ENCODE results near the gene TK1. TPM values are rescaled to one million over a fixed set of nuclear protein-coding genes. Genes with fewer than 3 reads are reported as not detected.
"Not testable (repeated sequence)": the region's sequence is repeated elsewhere in the genome, so short reads cannot be mapped to it uniquely, and the experiment has no call there.

TK1 gene, protein sequence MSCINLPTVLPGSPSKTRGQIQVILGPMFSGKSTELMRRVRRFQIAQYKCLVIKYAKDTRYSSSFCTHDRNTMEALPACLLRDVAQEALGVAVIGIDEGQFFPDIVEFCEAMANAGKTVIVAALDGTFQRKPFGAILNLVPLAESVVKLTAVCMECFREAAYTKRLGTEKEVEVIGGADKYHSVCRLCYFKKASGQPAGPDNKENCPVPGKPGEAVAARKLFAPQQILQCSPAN
- total RNA-seq = 2.6 TPM

DNA sequence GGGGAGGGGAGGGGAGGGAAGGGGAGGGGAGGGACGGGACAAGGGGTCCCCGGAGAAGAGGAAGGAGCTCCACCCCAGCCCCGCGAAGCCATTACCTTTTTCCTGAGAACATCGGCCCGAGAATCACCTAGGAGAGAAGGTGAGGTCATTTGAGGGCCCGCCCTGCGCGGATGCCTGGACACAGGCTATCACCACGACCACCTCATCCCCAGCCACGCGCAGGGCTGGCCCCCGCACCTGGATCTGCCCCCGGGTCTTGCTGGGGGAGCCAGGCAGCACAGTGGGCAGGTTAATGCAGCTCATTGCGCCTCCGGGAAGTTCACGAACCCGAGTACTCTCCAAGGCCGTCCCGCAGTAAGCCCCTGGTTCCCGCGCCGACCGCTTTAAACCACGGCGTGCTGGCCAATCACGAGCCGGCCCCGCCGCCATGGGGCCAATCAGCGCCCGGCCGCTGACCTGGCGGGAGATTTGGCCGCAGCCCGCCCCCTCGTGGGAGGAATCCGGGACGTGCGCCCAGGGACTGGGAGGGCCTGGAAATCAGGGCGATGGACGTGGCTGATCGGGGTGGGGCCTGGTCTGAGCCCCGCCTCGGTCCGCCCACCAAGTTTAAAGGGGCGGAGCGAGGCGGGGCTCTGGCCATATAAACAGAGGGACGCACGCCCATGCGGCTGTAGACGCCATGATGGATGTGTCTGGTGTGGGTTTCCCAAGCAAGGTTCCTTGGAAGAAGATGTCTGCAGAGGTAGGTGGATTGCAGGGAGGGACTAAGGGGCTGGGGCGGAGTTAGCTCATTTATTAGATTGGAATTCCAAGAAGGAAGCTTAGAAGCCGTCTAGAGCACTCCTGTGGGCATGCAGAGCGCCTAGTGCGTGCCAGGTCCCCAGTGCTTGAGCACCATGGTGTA lies at the start of gene TK1, which contains the start of gene AFMID:
TSS of gene TK1 (minus strand) at position 361 of the 904 bp plus-strand sequence. CDS start at position 303, 58 bp downstream.
TSS of gene AFMID (plus strand) at position 671 of the 904 bp plus-strand sequence. CDS start at position 680, 9 bp downstream.
- peak; percentile 80 for ATAC-seq
- DNase-seq (ENCODE audit: low spot score) = peak; percentile 99

DNA sequence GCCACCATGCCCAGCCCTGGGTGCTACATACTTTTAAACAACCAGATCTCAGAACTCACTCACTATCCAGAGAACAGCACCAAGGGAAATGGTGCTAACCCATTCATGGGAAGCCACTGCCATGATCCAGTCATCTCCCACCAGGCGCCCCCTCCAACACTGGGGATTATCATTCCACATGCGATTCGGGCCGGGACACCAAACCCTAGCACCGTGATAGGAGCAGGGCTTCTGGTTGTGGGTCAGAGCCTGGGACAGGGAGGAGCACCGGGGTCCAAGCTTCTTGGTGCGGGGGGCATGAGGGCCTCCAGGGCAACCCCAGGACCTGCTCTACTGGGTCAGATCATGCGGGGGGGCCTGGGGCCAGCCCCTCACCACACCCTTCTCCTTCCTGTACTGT lies 49.0 kb upstream of the TK1 start:
- DNase-seq (ENCODE audit: low spot score) = no peak
- no peak for ATAC-seq

DNA sequence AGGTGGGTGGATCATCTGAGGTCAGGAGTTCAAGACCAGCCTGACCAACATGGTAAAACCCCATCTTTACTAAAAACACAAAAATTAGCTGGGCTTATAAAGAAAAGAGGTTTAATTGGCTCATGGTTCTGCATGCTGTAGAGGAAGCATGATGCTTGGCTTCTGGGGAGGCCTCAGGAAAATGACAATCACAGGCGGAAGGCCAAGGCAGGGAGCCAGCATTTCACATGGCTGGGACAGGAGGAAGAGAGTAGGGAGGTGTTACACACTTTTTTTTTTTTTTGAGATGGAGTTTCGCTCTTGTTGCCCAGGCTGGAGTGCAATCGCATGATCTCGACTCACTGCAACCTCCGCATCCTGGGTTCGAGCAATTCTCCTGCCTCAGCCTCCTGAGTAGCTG lies 48.2 kb upstream of the TK1 start:
- peak; percentile 42 for ATAC-seq

GRCh38 chr17:78234261-78234865 lies 47.5 kb upstream of the TK1 start:
- ATAC-seq (no peak), DNase-seq (ENCODE audit: low spot score) (no peak)

More for the DNA sequence above, 48.2 kb upstream of the TK1 start:
- not testable (repeated sequence) for DNase-seq (ENCODE audit: low spot score)

GRCh38 chr17:78233678-78234077 lies 46.8 kb upstream of the TK1 start:
- DNase-seq (ENCODE audit: low spot score) = no peak

DNA sequence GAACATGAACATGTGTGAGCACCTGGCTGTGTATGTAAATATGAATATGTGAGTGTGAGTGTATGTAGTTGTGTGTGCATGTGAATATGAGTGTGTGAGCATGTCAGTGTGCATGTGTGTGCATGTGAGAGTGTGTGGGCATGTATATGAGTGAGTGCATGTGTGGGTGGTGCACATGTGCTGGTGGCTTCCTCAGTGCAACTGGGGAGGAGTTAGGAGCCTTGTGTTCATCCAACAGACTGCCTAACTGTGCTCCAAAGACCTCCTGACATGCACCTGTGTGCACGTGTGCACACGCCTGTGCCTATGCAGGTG lies 46.0 kb upstream of the TK1 start:
- ATAC-seq = no peak

More at GRCh38 chr17:78233678-78234077, 46.8 kb upstream of the TK1 start:
- no peak for ATAC-seq

DNA sequence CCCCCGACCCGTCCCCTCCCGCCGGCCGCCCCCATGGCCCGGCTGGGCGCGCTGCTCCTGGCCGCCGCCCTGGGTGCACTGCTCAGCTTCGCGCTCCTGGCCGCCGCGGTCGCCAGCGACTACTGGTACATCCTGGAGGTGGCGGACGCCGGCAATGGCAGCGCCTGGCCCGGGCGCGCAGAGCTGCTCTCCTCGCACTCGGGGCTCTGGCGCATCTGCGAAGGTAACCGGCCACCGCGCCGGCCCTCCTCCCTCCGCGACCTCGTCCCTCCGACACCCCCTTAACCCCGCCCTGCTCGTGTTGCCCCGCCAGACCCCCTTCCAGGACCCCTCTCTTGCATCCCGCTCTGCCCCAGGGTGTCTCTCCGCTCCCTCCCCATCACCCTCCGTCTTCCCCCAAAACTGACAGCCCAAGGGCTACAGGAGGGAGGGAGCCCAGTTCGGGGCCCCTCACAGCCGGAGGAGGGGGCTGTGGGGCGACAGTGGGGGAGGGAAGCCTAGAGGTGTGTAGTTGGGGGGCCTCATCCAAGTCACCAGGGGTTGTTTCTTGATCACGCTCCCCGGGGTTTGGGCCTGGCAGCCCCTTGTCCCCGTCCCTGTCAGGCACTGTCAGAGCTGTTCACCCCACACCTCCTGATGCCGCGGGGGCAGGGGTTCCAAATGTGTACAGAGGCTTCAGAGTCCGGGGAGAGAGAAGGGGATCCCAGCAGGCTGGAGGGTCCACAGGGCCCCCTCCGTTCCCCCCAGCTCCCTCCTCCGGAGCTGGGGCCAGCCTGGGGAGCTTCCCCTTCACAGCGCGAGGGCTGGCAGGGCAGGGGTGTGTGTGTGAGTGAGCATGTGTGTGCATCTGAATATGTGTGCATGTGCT lies 45.4 kb upstream of the TK1 start:
- no peak for ATAC-seq
- no peak for DNase-seq (ENCODE audit: low spot score)

More for the DNA sequence above, 46.0 kb upstream of the TK1 start:
- DNase-seq (ENCODE audit: low spot score) = no peak

- DNase-seq (ENCODE audit: low spot score) (no peak), ATAC-seq (no peak)
These were observed 44.4 kb upstream of the TK1 start, which contains the start of gene TMEM235 for GRCh38 chr17:78230996-78231935. TSS of gene TMEM235 (plus strand) at chr17:78231631. CDS start at chr17:78232024, 393 bp downstream.

- ATAC-seq = no peak
- DNase-seq (ENCODE audit: low spot score) = no peak
These were observed 43.6 kb upstream of the TK1 start for GRCh38 chr17:78230252-78230962.

DNA sequence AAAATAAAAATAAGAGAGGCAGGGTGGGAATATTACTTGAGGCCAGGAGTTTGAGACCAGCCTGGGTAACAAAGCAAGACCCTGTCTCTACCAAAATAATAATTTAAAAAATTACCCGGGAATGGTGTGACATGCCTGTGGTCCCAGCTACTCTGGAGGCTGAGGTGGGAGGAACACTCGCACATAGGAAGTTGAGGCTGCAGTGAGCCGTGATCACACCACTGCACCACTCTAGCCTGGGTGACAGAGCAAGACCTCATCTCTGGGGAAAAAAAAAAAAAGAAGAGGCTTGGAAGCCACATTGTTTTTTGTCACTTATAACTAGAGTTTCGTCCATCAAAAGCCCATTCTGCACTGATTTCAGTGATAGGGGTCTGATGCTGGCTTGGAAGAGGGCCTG lies 41.3 kb upstream of the TK1 start:
- DNase-seq (ENCODE audit: low spot score) = no peak
- no peak for ATAC-seq

DNA sequence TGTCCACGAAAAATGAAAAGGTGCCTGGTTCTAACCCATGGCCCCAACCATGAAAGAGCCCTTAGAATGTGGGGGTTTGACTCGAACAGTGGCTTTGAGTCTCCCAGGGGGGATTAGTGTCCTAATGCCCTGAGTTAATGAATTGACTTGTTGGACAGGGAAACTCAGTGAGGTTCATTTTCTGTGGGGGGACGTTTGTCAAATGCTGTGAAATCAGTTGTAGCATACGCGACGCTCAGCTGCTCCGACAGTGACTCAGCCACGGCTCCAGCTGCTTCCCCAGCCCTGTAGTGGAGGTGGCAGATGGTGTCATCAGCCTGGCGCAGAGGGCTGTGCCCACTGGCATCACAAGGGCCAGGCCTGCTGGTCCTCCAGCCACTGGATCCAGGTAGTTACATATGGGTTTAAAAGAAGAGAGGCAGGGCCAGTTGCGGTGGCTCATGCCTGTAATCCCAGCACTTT lies 40.6 kb upstream of the TK1 start:
- DNase-seq (ENCODE audit: low spot score) (no peak), ATAC-seq (no peak)

GRCh38 chr17:78226759-78227454 lies 40.1 kb upstream of the TK1 start:
- no peak for ATAC-seq

DNA sequence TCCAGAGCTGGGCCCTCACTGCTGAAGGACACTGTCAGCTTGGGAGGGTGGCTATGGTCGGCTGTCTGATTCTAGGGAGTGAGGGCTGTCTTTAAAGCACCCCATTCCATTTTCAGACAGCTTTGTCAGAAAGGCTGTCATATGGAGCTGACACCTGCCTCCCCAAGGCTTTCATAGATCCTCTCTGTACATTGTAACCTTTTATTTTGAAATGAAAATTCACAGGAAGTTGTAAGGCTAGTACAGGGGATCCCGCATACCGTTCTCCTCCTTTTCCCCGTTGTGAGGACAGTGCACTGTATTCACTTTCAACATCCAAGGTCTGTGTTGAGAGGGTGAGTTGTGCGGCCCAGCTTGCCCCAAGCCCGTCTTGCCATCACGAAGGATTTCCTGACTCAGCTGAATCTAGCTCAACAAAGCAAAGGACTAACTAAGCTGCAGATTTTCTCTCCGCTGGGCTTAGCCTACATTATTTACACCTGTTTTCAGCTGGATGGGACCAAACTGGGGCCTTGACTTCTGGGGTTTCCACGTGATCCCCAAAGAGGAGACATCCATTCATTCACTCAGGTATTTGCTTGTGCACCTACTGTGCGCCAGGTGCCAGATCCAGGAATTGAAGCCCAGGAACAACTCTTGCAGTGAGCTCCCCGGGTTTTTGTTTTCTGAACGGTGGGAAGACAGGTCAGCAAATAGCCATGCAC lies 39.4 kb upstream of the TK1 start:
- no peak for DNase-seq (ENCODE audit: low spot score)
- no peak for ATAC-seq

More at GRCh38 chr17:78226759-78227454, 40.1 kb upstream of the TK1 start:
- DNase-seq (ENCODE audit: low spot score) = no peak

- DNase-seq (ENCODE audit: low spot score) = no peak
These were observed 38.4 kb upstream of the TK1 start for GRCh38 chr17:78225088-78225865.

DNA sequence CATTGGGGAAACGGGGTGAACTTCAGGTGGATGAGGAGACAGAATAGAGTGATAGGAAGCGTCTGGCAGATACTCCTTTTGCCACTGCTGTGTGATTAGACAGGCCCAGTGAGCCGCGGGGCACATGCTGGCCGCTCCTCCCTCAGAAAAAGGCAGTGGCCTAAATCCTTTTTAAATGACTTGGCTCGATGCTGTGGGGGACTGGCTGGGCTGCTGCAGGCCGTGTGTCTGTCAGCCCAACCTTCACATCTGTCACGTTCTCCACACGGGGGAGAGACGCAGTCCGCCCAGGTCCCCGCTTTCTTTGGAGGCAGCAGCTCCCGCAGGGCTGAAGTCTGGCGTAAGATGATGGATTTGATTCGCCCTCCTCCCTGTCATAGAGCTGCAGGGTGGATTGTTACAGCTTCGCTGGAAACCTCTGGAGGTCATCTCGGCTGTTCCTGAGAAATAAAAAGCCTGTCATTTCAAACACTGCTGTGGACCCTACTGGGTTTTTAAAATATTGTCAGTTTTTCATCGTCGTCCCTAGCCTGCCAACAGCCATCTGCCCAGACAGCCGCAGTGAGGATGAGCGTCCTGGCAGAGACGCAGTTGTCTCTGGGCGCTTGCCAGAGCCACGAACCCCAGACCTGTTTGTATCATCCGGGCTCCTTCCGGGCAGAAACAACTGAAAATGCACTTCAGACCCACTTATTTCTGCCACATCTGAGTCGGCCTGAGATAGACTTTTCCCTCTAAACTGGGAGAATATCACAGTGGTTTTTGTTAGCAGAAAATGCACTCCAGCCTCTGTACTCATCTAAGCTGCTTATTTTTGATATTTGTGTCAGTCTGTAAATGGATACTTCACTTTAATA lies 37.6 kb upstream of the TK1 start:
- DNase-seq (ENCODE audit: low spot score) = no peak
- ATAC-seq = no peak

More at GRCh38 chr17:78225088-78225865, 38.4 kb upstream of the TK1 start:
- ATAC-seq = no peak

DNA sequence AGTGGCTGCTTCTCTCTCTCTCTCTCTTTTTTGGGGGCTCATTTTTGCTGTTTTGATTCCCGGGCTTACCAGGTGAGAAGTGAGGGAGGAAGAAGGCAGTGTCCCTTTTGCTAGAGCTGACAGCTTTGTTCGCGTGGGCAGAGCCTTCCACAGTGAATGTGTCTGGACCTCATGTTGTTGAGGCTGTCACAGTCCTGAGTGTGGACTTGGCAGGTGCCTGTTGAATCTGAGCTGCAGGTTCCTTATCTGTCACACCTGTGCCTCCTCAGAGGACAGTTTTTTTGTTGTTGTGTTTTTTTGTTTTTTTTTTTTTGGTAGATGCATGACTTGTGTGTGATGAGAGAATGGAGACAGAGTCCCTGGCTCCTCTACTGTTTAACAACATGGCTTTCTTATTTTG lies 36.9 kb upstream of the TK1 start:
- DNase-seq (ENCODE audit: low spot score) (no peak), ATAC-seq (no peak)

Data from left lobe of liver (tissue), 2 donors.